HUES48 (cell line): ENCODE results near the gene FAM200A.
A peak's percentile ranks its signal among the peaks of the same experiment; 100 is the strongest.
"Not testable (repeated sequence)": the region's sequence is repeated elsewhere in the genome, so short reads cannot be mapped to it uniquely, and the experiment has no call there.

Experiments
- H3K27ac ChIP-seq: one replicate; pipeline ENCODE4 v1.7.0; 2013; ENCODE audit warnings: low read depth, low read length, inconsistent platforms
- H3K27me3 ChIP-seq: 2 replicates; pipeline ENCODE4 v1.6.1; 2013; ENCODE audit warnings: mild to moderate bottlenecking, low read length; ENCODE audit not compliant: control insufficient read depth, insufficient read depth
- H3K36me3 ChIP-seq: 2 replicates; pipeline ENCODE4 v1.6.1; 2013; ENCODE audit warnings: low read length; ENCODE audit not compliant: control insufficient read depth, insufficient read depth
- H3K4me1 ChIP-seq: 2 replicates; pipeline ENCODE4 v1.6.1; 2013; ENCODE audit warnings: mild to moderate bottlenecking, low read length; ENCODE audit not compliant: control insufficient read depth, insufficient read depth
- H3K4me3 ChIP-seq: 2 replicates; pipeline ENCODE4 v1.5.1; 2013; ENCODE audit warnings: mild to moderate bottlenecking, low read depth, low read length
- H3K9ac ChIP-seq: 2 replicates; pipeline ENCODE4 v1.6.1; 2013; ENCODE audit warnings: mild to moderate bottlenecking, low read depth, low read length, moderate library complexity
- H3K9me3 ChIP-seq: 2 replicates; pipeline ENCODE4 v1.6.1; 2013; ENCODE audit warnings: low read length; ENCODE audit not compliant: control insufficient read depth, insufficient read depth

Gene FAM200A

DNA sequence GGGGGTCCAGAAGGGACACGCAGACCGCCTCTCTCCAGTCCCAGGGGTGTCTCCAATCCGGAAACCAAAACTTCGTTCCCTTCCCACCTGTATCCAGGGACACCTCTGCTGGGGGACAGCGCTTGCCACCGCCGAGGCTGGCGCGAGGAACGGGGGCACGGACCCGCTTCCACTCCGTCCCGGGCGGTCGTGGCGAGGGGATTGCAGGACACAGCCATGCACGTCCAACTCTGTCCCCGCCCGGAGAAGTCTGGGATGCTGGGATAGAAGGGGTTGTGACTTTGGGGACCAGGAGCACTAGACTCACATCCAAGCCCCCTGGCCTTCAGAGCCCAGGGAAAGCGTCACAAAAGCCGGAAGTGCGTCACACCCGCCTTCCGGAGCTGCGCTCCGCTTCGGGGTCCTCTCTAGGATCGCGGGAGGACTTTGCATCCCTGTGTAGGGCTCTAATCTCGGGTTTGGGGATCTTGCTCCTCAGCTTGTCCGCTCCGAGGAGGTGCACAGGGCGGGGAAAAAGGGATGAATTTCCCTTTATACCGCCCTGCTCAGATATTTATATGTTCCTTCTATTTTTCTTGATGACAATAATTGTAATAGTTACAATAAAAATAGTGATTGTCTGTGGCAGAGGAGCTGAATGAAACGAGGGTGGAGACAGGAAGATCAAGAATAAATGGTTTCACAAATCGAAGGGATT lies at the start of gene FAM200A:
FAM200A (minus strand) TSS at position 348 of the 697 bp plus-strand sequence. CDS start 3,707 bp downstream, outside the sequence.
- H3K27me3 ChIP-seq: no peaks in the 10 kb centered on the region
- peak within 1 kb of the TSS; percentile 64 for H3K27ac ChIP-seq
- no peaks in the 10 kb centered on the region for H3K4me1 ChIP-seq
- H3K4me3 ChIP-seq: peak within 1 kb of the TSS; percentile 99
- H3K9ac ChIP-seq: peak within 1 kb of the TSS; percentile 81
- H3K9me3 ChIP-seq: no peaks in the 10 kb centered on the region
- H3K36me3 ChIP-seq: peaks cover 24% of the 10 kb centered on the region

DNA sequence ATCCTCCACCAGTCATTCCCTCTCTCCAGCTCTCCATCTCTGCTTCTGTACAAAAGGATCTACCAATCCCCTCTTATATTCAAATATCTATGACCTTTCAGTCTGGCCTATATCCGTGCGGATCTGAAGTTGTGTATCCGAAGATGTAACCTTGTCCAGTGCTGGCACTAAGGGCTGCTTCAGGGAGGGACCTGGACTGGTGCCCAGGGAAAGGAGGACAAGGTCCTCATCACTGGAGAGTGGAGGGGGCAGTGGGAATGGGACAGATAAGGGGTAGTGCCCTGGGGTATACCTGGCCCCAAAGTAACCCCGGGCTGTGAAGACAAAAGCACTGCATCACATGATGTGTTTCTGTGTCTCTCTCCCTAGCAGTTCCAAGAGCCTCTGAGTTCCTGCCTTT lies 47.9 kb upstream of the FAM200A start:
- no peaks in the 10 kb centered on the region for H3K4me1 ChIP-seq
- H3K4me3 ChIP-seq: no peak overlapping the region
- no peaks in the 10 kb centered on the region for H3K9me3 ChIP-seq
- H3K9ac ChIP-seq: no peak overlapping the region
- no peaks in the 10 kb centered on the region for H3K27me3 ChIP-seq
- no peak overlapping the region for H3K27ac ChIP-seq
- no peaks in the 10 kb centered on the region for H3K36me3 ChIP-seq

DNA sequence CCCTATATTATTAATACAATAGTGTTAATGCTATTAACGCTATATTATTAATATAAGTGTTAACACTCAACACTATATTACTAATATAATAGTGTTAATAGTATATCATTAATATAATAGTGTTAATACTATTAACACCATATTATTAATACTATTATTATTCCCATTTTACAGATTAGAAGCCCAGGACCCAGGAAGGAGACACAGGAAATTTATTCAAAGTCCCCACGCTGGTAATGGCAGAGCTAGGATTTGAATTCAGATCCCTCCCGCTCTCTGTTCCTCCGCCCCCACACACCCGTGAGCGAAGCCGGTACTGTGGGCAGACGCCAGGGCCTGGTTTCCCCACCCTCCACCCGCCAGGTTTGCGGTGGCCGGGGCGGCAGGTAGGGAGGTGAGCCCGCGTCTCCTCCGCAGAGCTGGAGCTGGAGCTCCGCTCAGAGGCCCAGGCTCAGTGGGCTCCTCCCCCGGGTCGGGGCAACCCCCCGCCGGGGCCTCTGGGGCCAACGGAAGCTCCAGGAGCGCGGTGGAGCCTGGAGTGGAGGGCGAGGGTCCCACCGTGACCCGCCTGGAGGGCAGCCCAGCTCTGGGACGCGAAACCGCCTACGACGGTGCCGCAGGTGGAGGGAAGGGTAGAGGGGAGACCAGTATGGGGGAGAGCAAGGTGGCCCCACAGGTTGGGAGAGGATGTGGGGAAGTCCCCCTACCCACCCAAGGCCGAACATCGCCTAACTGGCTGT lies 46.0 kb upstream of the FAM200A start, which contains the start of gene TMEM225B:
TMEM225B (plus strand) TSS at position 506 of the 740 bp plus-strand sequence. CDS start 6,122 bp downstream, outside the sequence.
- no peak within 1 kb of the TSS for H3K9ac ChIP-seq
- H3K27me3 ChIP-seq: no peaks in the 10 kb centered on the region
- no peaks in the 10 kb centered on the region for H3K36me3 ChIP-seq
- H3K4me1 ChIP-seq: no peaks in the 10 kb centered on the region
- H3K27ac ChIP-seq: no peak within 1 kb of the TSS
- no peak within 1 kb of the TSS for H3K4me3 ChIP-seq
- H3K9me3 ChIP-seq: no peaks in the 10 kb centered on the region

DNA sequence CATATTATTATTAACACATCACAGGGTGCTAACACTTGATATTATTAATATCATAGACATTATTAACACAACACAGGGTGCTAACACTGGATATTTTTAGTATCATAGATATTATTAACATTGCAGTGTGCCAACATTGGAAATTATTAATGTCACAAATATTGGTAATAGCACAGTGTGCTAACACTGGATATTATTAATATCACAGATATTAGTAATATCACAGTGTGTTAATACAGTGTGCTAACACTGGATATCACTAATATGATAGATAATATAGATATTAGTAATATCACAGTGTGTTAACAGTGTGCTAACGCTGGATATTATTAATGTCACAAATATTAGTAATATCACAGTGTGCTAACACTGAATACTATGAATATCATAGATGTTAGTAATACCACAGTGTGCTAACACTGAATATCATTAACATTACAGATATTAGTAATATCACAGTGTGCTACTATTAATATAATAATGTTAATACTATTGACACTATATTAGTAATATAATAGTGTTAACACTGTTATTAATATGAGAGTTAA lies 44.6 kb upstream of the FAM200A start:
- Histone ChIP-seq H3K4me1 (no peaks in the 10 kb centered on the region), H3K36me3 (no peaks in the 10 kb centered on the region), H3K27me3 (no peaks in the 10 kb centered on the region), H3K4me3 (no peak overlapping the region), H3K27ac (no peak overlapping the region), H3K9ac (no peak overlapping the region), H3K9me3 (peaks cover 4% of the 10 kb centered on the region; the same call in 1 of the 2 replicates)

DNA sequence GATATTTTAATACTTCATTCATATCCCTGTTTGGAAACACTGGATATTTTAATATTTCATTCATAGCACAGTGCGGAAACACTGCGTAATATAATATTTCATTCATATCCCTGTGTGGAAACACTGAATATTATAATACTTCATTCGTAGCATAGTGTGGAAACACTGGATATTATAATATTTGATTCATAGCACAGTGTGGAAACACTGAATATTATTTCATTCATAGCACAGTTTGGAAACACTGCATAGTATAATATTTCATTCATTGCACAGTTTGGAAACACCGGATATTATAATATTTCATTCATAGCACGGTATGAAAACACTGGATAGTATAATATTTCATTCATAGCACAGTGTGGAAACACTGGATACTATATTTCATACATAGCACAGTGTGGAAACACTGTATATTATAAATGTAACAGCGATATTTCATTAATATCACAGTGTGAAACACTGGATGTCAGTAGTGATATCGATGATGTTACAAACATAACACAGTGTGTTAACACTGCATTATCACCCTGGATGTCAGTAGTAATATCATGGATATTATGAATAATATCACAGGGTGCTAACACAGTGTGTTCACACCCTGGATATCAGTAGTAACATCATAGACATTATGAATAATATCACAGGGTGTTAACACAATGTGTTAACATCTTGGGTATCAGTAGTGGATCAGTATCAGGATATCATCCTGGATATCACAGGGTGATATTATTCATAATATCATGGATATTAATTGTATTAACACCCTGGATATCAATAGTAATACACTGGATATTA lies 43.2 kb upstream of the FAM200A start:
- H3K4me3 ChIP-seq: no peak overlapping the region
- no peaks in the 10 kb centered on the region for H3K36me3 ChIP-seq
- no peak overlapping the region for H3K9ac ChIP-seq
- H3K4me1 ChIP-seq: no peaks in the 10 kb centered on the region
- peaks cover 4% of the 10 kb centered on the region; the same call in 1 of the 2 replicates for H3K9me3 ChIP-seq
- no peak overlapping the region for H3K27ac ChIP-seq
- H3K27me3 ChIP-seq: no peaks in the 10 kb centered on the region

DNA sequence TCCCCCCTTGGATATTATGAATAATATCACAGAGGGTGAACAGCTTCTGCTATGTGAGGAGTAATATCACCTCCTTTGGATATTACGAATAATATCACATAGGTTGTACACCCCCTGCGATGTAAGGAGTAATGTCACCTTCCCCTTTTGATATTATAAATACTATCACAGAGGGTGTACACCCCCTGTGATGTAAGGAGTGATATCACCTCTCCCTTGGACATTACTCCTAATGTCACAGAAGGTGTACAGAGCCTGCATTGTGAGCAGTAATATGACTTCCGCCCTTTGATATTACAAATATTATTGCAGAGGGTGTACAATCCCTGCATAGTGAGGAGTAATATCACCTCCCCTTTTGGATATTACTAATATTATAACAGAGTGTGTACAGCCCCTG lies 37.0 kb upstream of the FAM200A start:
- Histone ChIP-seq H3K4me3 (no peak overlapping the region), H3K36me3 (no peaks in the 10 kb centered on the region), H3K4me1 (no peaks in the 10 kb centered on the region), H3K27me3 (no peaks in the 10 kb centered on the region), H3K9ac (no peak overlapping the region), H3K9me3 (peaks cover 4% of the 10 kb centered on the region; the same call in 1 of the 2 replicates), H3K27ac (no peak overlapping the region)

DNA sequence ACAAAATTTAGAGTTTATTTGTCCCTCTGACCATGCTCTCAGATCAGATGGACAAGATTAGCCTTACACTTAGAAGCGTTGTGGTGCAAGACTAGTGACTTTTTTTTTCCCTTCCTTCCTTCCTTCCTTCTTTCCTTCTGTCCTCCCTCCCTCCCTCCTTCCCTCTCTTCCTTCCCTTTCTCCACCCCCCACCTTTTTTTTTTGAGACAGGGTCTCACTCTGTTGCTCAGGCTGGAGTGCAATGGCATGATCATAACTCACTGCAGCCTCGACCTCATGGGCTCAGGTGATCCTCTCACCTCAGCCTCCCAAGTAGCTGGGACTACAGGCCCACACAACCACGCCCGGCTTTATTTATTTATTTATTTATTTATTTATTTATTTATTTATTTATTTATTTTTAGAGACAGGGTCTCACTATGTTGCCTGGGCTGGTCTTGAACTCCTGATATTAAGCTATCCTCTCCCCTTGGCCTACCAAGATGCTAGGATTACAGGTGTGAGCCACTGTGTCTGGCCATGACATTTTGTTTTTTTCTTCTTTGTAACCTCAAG lies 28.9 kb upstream of the FAM200A start:
- peak overlapping the region; percentile 71 for H3K27ac ChIP-seq
- not testable (repeated sequence) for H3K36me3 ChIP-seq, H3K27me3 ChIP-seq, H3K9me3 ChIP-seq
- H3K4me3 ChIP-seq: peak overlapping the region; percentile 70
- peak overlapping the region; percentile 62 for H3K9ac ChIP-seq
- H3K4me1 ChIP-seq: peaks cover 12% of the 10 kb centered on the region

DNA sequence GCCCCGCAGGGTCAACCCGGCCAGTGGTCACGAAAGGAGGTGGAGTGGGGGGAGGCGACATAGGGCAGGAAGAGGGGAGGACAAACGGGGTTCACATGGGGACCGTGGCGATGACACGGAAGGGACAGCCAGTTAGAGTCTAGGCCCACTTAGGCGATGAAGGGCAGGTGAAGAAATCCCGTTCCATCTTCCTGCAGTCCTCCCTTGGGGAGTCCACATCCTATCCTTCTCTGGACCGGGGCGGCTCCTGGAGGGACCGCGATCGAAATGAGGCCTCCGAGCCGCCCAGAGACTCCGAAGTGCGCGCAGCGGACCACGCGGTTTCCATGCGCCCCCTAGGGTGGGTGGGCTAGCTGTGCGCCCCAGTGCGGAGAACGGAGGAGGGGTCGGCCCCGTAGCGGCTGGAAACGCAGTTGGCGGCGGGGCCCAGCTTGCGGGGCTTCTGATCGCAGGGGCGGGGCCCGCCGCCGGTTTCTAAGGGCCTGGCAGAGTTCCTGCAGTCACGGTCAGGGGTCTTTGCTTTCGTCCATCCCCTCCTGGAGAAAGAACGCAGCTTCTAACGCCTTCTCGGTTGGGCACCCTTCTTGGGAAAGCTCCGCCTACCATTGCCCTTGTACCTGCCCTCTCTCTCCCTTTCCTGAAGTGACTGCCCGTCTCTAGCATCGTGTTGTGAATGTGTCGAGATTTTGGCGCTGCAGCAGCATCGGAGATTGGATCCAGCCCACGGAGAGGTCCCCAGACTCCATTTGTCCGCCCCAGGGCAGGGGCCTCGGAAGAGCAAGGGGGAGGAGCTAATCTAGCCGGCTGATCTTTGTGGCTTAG lies 28.3 kb upstream of the FAM200A start:
- peak overlapping the region; percentile 71 for H3K27ac ChIP-seq
- H3K9me3 ChIP-seq: no peaks in the 10 kb centered on the region
- peak overlapping the region; percentile 62 for H3K9ac ChIP-seq
- peaks cover 18% of the 10 kb centered on the region for H3K4me1 ChIP-seq
- peak overlapping the region; percentile 70 for H3K4me3 ChIP-seq
- no peaks in the 10 kb centered on the region for H3K36me3 ChIP-seq
- no peaks in the 10 kb centered on the region for H3K27me3 ChIP-seq

DNA sequence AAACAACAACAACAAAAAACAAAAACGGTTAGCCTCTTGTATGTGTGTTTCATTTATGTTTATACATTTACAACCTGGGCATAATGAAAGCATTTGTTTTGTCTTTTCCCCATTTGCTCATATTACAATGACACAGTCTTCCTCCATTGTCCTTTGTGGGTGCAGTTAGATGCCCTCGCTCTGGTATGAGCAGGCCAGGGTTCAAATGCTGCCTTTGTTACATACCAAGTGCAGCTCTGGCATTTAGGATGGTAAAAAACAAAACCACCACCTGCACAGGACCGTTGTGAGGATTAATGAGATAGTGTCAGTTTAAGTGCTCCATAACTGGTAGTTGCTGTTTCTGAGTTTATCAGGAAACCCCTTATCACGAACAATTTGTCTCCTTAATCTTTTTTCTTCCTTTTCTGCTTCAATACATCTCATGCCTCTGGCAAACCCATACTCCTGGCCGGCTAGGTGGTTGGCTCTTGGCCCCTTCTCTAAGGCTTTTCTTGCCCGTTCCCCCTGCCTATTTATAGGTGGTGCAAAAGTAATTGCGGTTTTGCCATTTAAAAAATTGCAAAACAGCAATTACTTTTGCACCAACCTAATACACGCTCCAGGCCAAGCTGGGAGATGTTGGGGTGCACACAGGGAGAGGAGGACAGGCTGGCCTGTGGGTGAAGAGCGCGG lies 27.5 kb upstream of the FAM200A start:
- no peaks in the 10 kb centered on the region for H3K27me3 ChIP-seq
- 0 out of 2 replicates have a peak overlapping the region, but pooled peaks have one; percentile 62 for H3K9ac ChIP-seq
- H3K27ac ChIP-seq: no peak overlapping the region
- H3K9me3 ChIP-seq: no peaks in the 10 kb centered on the region
- H3K4me3 ChIP-seq: peak overlapping the region; percentile 70
- peaks cover 21% of the 10 kb centered on the region for H3K4me1 ChIP-seq
- H3K36me3 ChIP-seq: 0 out of 2 replicates have a peak, but pooled peaks cover under 1% of the 10 kb centered on the region
